IPS-NIHi11 (cell line): Measurements from ENCODE around the gene UBAP2.

Source experiments
- DNase-seq: peaks from one replicate; pipeline ENCODE4 v3.0.0; 2012; ENCODE audit warnings: mixed read lengths, low spot score

UBAP2 gene

DNA sequence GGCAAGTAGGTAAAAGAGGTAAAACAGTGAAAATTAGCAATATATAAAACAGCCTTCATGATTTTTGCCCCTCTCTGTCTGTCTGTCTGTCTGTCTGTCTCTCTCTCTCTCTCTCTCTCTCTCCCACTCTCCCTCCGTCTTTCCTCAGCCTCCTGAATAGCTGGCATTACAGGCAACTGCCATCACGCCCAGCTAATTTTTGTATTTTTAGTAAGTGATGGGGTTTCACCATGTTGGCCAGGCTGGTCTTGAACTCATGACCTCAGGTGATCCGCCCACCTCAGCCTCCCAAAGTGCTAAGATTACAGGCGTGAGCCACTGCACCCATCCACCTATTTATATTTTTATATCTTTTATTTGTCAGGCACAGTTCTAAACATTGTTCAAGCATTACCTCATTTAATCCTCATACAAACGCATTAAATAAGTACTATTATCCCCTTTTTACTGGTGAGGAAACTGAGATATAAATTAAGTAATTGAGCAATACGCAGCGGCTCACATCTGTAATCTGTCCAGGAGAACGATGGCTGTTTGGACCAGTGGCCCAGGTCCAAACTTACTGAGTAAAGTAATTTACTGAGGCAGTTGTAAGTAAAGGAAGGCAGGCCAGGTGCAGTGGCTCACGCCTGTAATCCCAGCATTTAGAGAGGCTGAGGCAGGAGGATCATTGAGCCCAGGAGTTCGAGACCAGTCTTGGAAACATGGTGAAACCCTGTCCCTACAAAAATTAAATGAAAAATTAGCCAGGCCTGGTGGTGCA is 170.8 kb downstream of the UBAP2 start:
- no peak for DNase-seq
